IPS-NIHi11 (cell line): Measurements from ENCODE around the gene PTTG1IP2.
"Not testable (repeated sequence)": the region's sequence is repeated elsewhere in the genome, so short reads cannot be mapped to it uniquely, and the experiment has no call there.

Source experiments
- DNase-seq: peaks from one replicate; pipeline ENCODE4 v3.0.0; 2012; ENCODE audit warnings: mixed read lengths, low spot score

Gene PTTG1IP2

DNA sequence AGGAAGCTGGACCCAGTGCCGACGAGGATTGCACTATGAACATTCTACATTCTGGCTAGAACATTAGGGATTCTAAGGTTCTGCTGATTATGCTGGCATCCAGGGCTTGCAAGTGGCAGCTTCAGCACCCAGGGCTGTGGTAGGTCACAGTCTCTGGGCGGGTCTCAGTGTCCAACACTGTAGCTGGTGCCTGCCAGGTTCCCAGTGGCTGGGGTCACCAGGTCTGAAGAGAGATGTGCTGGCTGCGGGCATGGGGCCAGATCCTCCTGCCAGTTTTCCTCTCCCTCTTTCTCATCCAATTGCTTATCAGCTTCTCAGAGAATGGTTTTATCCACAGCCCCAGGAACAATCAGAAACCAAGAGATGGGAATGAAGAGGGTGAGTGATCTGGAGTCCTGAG lies at the start of gene PTTG1IP2:
Gene PTTG1IP2, plus strand, starts transcription at position 86 of the 400 bp plus-strand sequence. Its CDS starts 148 bp downstream, at position 234.
- DNase-seq, result no peak

DNA sequence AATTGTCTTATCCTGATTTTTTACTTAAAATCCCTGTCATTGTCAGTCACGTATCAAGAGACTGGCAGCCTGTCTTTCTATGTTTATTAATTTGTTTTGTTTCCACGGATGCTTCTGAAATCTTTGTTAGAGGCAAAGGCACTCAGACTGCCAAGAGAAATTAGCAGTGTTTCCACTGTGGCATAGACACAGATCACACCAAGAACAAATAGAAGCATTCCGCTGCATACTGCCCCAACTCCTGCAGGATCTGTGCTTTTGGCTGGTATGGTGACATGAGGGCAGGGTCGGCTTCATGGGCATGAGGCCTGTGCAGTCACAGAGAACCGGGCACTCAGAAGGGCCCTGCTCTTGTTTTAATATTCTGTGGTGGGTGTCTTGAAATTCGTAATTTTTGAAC lies 47.8 kb upstream of the PTTG1IP2 start:
- DNase-seq, result no peak

DNA sequence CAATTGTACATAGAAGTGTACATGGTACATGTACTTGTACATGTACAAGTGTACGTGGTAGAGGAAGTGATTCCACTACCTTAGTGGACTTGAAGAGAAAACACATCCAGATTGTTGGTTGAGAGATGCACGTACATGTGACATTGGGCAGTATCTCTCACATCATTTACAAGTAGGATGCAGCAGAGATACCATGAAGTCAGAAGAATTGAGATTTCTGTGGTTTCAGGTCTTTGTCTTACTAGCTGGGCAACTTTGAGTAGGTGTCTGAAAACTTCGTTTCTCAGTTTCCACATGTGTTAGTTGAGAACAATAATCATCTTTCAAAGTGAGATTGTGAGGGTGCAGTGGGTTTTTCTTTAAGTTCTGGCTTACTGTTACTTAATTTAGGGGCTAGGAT lies 44.7 kb upstream of the PTTG1IP2 start:
- no peak for DNase-seq

DNA sequence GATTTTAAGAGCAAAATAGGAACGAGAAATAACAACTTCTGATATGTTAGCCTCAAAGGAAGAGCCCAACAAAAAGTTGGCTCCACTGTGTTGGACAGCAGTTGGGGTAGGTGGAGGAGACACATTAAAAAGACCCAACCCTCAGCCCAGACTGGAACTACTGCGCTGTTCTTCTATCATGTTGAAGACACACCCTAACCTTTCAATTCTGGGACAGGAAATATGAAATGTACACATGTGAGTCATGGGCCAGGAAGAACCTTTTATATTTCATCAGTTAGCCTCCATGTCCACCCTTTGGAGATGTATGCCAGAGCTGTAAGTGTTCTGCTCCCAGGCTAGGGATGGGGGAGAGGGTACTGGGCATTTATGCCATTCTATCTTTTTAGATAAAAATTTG lies 44.1 kb upstream of the PTTG1IP2 start:
- DNase-seq, result no peak

DNA sequence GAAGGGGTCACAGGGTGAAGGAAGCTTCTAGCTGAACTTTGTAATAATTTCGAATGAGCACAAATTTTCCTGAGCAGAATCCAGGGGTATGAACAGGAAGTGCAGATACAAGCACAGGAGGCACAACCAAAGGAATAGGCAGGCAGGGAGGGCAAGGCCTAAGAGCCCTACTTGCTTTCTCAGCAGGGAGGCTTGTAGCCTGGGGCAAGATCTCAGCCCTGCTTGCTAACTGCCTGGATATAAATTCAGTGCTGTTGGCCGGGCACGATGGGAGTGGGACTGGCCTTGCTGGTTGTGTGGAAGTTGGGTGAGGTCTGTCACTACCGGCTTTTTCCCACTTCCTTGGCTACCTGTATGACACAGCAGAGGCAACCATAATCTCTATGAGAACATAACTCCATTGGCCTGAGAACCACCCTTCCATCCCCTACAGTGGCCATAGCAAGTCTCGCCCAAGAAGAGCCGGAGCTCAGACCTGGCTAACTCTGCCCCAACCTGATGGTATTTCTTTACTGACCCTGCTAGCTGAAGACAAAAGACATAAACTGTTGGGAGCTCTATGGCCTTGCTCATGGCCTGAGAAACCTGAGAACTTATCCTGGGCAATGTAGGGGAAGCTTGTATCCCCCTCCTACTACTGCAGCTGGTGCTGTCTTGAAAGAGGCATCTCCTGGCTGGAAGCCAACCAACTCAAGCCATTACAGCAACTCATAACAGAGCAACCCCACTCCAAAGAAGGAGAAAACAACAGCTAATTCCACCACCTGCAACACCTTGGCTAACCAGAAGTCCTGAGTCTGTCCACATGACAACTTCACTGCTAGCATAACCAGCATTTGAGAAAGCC lies 38.6 kb upstream of the PTTG1IP2 start:
- no peak for DNase-seq

DNA sequence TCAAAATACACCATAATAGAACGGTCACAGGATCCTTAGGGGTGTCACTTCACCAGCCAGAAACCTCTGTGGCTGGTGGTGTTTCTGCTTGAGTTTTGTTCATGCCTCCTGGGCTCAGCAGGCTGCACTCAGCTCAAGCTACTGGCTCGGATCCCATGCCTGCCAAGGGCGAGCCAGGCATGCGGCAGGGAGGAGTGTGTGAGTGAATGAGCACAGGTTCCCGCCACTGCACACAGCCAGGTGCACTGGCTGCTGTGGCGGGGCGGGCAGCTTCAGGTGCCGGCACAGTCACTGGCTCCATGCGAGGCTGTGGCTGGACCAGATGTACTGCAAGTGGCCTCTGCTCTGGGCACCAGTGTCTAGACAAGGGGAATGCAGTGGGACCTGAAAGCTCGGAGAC lies 36.7 kb upstream of the PTTG1IP2 start:
- no peak for DNase-seq

DNA sequence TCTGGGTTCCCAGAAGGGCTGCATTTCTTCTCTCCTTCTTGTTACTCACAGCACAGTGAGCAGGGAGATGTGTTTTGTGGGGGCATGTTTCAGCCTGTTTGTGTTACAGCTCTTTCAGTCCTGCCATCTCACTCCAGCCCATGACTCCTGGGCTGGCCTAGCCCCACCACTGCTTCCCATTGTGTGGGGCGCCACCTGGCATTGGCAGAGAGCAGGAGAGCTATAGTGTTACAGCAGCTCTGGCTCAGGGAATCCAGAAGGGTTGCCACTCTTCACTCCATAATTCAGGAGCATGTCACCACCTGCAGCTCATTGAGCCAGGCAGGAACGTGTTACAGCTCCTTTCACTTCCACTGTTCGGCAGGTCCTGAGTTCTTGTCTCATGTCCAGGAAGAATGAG lies 36.2 kb upstream of the PTTG1IP2 start:
- DNase-seq, result no peak

DNA sequence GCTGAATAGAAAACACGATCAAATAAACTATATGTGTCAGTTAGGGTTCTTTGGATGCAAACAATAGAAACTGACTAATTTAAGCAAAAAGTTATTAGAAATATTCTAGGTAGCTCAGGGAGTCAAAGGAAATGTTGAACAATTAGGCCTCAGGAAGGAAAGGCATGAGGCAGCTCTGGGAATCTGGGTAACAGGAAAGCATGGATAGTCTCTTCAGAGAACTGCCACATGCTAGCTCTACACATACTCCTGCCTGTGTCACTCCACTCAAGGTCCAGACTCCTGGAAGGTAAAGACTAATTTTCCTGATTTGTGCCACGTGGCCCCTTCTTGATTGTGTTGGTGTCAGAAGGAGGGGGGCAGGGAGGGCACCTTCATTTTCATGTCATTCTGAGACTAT lies 23.8 kb upstream of the PTTG1IP2 start:
- no peak for DNase-seq

DNA sequence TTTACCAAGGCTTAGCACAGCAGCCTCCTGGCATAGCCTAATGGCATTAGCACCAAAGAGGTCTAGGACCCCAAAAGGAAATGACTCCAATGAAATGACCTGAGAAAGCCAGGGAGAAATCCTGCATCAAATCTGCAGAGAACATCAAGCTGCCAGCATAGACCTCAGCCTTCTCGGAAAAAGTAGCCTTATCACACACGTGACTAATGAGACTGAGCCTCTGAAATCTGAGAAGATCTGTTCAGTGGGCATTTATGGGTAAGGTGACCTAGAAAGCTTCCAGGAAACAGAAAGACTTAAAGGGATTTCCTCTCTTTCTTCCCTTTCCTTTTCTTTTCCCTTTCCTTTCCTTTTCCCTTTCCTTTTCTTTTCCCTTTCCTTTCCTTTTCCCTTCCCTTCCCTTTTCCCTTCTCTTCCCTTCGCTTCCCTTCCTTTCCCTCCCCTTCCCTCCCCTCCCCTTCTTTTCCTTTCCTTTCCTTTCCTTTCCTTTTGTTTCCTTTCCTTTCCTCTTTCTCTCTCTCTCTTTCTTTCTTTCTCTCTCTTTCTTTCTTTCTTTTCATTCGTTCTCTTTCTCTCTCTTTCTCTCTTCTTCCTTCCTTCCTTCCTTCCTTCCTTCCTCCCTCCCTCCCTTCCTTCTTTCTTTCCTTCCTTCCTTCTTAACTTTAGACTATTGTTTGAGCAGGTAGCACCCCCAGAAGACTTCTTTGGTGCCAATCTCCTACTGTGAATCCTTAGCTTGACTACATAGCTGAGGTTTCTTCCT lies 23.1 kb upstream of the PTTG1IP2 start:
- DNase-seq, result no peak

DNA sequence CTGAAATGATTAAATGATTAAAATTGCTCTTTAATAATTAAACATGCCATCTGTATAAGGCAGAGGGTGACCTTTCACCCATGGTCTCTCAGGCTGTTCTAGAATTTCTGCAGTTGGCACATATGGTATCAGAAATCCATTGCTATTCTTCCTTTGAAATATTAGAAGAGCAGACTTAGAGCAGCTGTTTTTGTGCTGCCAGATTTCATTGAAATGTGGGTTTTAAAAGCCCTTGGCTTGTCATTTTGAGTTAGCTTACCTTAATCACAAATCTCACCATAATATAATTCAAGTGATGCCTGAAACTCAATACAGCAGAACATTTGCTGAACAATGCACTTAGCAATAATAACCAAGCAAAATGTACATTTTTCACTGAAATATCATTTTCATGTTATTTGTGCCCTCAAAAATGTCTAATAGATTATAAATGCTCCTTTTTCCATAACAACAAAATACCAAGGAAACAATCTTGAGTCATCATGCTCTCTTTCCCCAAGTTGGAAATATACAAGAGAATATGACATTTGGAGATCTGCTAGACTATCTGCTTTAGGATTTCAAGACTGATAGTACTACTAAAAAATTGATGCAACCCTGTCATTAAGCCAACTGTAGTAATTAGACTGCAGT lies 16.1 kb upstream of the PTTG1IP2 start:
- no peak for DNase-seq

DNA sequence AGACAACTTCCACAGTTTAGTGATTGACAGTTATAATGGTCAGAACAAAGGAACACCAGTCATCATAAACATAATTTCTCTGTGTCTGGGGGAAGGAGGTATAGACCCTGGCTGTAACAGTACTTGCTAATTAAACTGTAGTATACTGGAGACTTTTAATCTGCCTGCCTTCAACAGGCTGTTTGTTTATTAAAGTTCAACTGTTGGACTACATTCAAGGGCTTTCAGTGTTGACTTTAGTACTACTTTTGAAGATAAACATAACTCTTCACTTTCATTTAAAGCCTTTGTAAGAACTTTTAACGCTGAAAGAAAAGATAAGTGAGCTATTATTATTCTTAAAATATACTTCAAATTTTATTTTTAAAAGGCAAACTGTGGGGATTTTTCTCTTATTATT lies 15.5 kb upstream of the PTTG1IP2 start:
- no peak for DNase-seq

DNA sequence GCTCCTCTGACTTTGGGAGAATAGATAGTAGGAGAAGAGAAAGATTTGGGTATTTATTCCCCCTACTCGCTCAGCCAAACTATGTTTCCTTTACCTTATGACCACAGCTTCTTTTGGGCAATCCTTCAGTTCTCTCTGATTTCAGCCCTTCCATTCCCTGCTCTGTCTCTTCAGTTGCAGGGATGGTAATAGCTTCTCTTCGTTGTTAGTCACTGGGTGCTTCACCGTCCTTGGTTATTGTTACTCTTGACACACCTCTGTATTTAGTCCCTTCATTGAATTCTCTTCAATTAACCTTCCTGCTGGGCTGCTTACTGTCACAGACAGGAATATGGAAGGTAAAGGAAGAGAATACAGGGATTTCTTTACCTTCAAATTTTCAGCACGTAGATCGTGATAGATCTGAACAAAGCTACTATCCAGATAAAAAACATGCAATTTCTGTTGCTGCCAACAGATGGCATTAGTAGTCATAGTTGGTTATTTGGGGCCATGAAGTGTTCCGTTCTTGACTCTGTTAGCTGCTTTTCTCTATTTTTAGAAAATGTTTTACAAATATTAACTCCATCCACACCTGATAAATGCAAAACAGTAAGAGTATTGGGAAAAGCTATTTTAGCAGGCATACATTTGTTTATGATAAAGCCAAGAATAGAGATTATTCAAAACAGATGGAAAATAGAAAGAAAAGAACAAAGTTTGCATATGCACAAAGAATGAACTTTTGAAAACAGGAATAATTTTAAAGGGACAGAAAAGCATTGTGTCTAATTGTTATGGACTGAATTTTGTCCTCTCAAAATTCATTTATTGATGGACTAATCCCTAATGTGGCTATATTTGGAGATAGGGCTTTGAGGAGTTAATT lies 14.0 kb upstream of the PTTG1IP2 start:
- DNase-seq, result peak; percentile 81

DNA sequence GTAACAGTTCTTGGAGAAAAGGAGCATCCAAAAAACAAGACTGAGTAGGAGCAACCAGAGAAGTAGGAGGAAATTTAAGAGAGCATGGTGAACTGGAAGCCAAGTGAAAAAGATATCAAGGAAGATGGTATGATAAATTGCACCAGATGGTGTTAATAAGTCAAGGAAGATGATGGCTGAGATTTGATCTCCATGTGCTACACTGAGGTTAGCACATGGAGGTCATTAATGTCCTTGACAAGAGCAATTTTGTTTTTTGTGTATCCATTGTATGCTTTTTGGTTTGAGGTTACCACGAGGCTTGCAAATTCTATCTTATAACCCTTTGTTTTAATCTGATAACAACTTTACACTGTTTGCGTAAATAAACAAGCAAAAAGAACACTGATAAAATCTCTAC lies 11.3 kb upstream of the PTTG1IP2 start:
- DNase-seq, result no peak

DNA sequence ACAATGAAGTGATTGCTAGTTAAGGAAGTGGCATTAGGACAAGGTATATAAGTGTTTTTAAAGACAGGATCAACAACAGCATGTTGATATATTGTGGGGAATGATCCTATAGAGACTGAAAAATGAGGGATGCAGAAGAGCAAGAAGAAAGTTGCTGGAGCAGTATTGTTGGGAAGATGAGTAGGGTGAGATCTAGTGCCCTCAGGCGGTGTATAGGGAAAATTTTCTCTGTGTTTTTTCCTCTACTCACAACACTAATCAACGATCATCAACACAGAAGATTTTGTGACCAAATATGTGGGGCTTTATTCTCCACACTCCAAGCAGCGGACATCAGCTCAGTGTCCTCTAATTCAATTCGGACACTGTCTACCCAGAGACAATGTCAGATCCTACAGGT lies 9.6 kb upstream of the PTTG1IP2 start:
- peak; percentile 38 for DNase-seq

DNA sequence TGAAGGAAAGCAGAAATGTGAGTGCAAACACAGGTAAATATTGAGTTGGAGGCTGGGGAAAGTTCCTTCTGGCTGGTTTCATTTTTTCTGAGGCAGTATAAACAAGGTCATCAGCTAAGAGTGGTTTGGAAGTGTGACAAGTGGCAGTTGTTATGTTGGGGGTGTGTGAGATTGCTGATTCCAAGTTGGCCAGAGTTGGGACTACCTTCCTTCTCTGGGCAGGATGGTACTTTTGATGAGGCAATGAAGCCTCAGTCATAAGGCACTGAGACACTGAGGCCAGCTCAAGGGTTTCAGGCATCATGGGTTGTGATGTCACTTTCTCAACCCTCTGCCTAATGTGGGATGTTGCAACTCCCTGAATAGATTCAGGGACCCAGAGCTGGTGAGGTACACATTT lies 8.2 kb upstream of the PTTG1IP2 start:
- no peak for DNase-seq

DNA sequence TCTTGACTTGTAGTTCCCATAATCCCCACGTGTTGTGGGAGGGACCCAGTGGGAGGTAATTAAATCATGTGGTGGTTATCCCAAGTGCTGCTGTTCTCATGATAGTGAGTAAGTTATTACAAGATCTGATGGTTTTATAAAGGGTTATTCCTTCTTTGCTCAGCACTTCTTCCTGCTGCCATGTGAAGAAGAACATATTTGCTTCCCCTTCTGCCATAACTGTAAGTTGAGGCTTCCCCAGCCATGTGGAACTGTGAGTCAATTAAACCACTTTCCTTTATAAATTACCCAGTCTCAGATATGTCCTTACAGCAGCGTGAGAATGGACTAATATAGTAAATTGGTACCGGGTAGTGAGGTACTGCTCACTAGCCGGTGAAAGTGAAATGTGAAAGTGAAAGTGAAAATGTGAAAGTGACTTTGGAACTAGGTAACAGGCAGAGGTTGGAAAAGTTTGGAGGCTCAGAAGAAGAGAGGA lies 6.2 kb upstream of the PTTG1IP2 start:
- not testable (repeated sequence) for DNase-seq

DNA sequence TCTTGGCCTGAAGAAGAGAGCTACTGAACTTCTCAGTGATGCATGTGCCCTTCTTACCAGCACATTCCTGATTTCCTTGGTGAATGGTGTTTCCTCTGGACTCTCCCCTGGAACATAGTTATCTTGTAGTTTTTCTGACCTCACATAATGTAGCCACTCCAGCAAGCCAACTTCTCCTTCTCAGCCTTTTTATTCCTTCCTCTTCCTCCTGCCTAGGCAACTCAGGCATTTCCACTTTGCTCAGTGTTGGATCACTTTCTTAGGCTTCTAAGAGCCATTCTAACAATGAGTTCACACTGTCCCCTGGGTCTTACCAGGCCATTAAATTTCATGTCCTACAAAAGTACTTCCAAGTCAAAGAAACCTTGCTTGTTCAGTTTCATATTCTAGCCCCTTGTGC lies 3.6 kb upstream of the PTTG1IP2 start:
- no peak for DNase-seq

DNA sequence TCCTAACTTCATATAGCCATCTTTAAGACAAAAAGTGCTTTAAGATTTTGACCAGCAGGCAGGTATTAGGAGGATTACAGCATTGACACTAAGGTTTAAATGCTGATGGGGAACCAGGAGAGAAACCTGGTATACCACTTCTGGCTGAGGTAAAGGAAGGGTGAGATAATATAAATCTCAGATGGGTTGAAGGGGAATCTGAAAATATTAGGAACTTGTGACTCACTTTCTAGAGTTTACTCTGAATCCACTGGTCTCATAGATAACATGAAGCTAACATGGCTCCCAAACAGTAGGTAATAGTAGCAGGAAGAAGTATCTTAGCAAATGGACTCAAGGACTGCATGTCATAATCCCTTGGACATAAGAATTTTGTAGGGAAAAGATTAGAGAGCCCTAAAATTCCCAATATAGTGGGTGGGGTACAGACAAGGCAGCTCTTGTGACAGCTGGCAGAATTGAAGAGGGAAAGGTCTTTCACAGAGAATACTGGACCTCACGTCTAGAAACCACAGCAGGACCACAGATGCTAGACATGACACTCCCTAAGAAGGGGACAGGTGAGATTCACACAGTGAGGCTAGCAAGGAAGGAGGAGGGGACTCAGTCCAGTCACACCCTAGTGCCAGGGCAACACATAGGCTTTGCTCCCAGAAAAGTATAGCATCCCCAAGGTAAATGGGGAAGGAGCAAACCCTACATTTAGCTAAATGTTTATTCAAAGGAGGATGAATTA lies 3.5 kb downstream of the PTTG1IP2 start:
- no peak for DNase-seq

DNA sequence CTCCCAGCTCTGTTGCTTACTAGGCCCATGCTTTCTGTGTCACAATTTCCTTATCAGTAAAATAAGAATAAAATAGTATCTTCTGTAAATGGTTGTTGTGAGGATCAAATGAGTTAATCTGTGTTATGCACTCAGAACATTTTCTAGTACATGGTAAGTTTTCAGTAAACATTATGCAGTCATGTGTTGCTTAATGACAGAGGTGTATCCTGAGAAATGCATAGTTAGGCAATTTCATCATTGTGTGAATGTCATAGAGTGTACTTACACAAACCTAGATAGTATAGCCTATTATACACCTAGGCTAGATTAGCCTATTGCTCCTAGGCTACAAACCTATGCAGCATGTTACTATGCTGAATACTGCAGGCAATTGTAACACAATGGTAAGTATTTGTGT lies 4.4 kb downstream of the PTTG1IP2 start:
- no peak for DNase-seq

DNA sequence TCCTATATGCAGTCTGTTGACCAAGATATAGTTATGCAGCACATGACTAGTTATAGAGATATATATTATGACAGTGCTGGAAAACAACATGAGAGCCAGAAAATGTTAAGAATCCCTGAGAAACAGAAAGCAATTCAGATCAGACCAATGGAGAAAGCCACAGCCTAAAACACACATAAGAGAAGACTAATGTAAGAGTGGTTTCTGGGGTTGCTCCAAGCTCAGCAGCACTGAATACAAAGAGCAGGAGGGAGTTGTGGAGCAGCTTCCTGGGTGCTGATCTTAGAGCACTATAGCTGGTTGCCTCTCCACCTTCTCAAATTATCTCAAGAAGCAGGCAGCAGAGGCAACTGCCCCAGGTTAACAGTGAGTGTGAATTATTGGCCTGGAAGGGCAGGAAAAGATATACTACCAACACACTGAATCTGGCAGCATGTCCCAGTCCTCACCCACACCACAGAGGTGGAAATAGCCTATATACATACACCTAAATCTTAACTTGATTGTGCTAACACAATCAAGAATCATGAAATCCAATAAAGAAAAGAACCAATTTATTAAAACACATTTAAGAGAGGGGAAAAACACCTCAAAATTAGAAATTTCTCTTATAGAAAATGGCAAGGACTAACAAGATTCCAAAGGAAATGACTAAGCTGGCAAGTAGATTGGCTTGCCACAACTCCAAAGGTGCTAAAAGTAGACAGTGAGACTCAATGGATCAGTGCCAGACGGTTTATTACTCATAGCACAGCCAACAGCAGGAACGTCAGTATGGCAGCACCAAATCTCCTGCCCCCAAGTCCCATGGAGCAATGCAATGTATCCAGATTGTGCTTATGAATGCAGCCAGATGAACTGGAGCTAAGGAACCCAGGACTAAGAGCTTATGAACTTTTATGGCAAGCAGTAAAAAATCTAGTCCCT lies 5.1 kb downstream of the PTTG1IP2 start:
- no peak for DNase-seq
